Hepatocyte (in vitro differentiated cells): ENCODE data around the gene SMOC1.

ENCODE experiments used
- CTCF ChIP-seq: fragments of 200-600 bp; sonication (generic); IDR thresholded peaks from 2 replicates; pipeline ENCODE4 v1.5.1; 2016; ENCODE audit warnings: antibody characterized with exemption, mild to moderate bottlenecking; ENCODE audit not compliant: poor library complexity
- EZH2phosphoT487 ChIP-seq: fragments of 200-600 bp; sonication (generic); IDR thresholded peaks from one replicate; pipeline ENCODE4 v1.6.1; 2018; ENCODE audit warnings: antibody characterized with exemption, mild to moderate bottlenecking, low read depth, moderate library complexity; ENCODE audit not compliant: unreplicated experiment, severe bottlenecking

DNA sequence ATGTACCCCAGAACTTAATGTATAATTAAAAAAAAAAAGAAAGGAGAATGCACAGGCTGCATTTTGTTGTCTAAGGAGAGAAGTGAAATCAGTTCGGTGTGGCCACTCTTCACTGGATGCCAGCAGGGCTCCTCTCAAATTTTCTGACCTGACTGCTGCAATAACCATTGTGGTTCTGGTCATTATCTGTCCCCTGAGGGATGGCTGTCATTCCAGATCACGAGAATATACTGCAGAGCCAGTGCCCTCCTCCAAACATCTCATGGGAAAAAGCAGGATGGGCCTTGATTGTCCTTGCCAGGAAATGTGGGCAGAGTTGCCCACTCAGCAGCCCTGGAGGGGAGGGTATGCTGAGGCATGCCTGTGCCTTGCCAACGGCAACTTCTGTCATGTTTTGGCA lies 170.4 kb downstream of the SMOC1 start:
- TF ChIP-seq CTCF (no peak), EZH2phosphoT487 (no peak)
